ACHN (cell line): ENCODE measurements around the gene KRT80.

Source experiments
- DNase-seq: peaks from one replicate; pipeline ENCODE4 v3.0.0-alpha.2; 2015
- in situ Hi-C: cut with HindIII; loops from 2 replicates; pipeline ENCODE4 v1.10.0; 2017; ENCODE audit warnings: low sequenced_read_pairs, low pct_ligation_motif_present, low pct_unique_long_range_greater_than_20kb

Gene KRT80

GRCh38 chr12:52186118-52186840 is 5.5 kb downstream of the KRT80 start:
- DNase-seq = peak; percentile 86
- in situ Hi-C loops = no loop called here

DNA sequence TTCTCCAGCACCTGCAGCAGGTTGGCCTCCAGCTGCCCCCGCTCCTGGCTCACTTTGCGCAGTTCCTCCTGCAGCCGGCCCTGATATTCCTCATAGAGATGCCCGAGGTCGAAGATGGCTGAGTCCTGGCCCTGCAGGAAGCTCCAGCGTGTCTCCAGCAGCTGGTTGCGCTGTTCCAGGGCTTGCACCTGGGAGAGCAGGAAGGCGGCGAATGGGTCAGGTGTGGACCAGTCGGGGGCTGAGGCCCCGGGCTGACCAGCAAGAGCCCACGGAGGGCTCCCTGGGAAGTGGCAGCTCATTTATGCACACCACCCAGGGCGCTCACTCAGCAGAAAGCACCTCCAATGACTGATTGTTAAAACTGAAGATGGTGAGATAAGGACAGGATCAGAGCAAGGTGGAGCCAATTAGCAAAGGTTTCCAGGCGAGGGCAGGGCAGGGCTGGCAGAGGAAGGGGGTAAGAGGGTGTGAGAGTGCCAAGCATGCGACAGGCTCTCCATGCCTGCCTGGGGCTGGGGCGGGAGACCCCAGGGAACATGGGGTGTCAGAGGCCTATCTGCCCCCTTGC is 6.3 kb downstream of the KRT80 start:
- no peak for DNase-seq
- in situ Hi-C loops = no loop called here

DNA sequence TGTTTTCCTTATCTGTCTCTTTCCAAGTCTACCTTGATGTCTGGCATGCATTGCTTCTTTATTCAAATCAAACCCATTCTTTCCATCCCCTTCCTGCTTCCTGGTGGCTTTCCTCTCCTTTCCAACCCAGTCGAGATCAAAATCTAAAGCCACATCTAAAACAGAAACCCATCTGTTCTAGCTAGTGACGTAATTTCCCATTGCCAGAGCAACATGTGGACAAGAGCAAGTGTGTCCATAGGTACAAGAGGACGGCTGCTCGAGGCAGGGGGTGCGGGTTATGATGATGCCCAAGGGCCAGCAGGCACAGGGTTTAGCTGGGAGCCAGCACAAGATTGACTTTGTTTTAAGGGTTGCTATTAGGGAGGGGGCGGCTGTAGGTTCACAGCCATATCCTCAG is 7.0 kb downstream of the KRT80 start:
- DNase-seq = no peak
- in situ Hi-C loops = no loop called here

GRCh38 chr12:52183971-52184370 is 7.8 kb downstream of the KRT80 start:
- no peak for DNase-seq
- in situ Hi-C loops = no loop called here

- DNase-seq = no peak
Measured at GRCh38 chr12:52183544-52183910, 8.3 kb downstream of the KRT80 start.

DNA sequence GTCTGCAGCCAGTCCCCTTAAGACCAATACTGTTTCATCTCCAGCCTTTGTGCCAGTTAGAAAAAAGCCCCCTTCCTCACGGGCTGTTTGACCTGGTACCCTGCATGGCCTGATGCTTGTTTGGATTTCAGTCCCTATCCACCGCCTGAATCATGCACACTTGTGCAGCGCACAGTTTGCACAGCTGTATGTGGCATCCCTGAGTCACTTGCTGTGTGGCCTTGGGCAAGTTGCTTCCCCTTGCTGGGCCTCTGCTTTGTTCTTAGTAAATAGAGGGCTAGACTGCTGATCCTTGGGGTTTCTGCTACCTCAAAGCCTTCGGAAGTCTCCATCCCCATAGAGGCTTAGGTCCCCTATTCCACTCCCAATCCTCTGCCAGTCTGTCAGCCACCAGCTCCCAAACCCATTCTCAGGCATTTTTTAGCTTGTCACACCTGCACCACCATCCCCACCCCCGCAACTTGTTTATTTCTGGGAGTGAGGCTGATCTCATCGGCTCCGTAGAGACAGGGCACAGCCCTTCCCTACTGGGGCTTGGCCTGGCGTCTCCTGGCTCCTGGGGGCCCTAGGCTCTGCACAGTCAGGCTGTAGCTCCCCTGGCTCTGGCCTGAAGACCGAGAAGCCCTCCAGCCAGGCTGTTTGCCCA is 8.8 kb downstream of the KRT80 start:
- in situ Hi-C loops = no loop called here
- DNase-seq = no peak

More at GRCh38 chr12:52183544-52183910, 8.3 kb downstream of the KRT80 start:
- in situ Hi-C loops = no loop called here

GRCh38 chr12:52182384-52182783 is 9.4 kb downstream of the KRT80 start:
- DNase-seq = no peak
- in situ Hi-C loops = no loop called here

- in situ Hi-C loops = no loop called here
- DNase-seq = no peak
Measured at GRCh38 chr12:52181746-52182145, 10.1 kb downstream of the KRT80 start.

- in situ Hi-C loops = no loop called here
- DNase-seq = no peak
Measured at GRCh38 chr12:52180971-52181628, 10.7 kb downstream of the KRT80 start.

- in situ Hi-C loops = no loop called here
- DNase-seq = no peak
Measured at GRCh38 chr12:52179396-52179973, 12.3 kb downstream of the KRT80 start.

GRCh38 chr12:52178984-52179383 is 12.8 kb downstream of the KRT80 start:
- no peak for DNase-seq
- in situ Hi-C loops = no loop called here

- in situ Hi-C loops = no loop called here
- DNase-seq = no peak
Measured at GRCh38 chr12:52178443-52178842, 13.4 kb downstream of the KRT80 start.

- in situ Hi-C loops = no loop called here
- DNase-seq = no peak
Measured at GRCh38 chr12:52175371-52176350, 16.2 kb downstream of the KRT80 start.

DNA sequence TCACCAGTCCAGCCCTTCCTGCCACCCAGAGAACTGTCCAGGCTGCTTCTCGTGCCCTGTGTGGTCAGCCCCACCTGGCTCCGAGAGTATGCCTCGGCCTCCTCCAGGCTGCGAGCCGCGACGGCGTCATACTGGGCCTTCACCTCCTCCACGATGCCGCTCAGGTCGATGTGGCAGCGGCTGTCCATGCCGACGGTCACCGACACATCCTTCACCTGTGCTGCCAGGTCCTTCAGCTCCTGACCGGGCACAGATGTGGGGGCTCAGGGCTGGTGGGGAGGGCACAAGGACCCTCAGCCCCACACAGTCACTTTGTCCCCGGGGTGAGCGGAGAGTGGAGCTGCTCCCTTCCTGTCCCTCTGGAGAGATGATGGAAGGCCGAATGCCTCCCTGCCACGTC is 18.3 kb downstream of the KRT80 start:
- in situ Hi-C loops = no loop called here
- DNase-seq = no peak

- in situ Hi-C loops = no loop called here
- no peak for DNase-seq
Measured at GRCh38 chr12:52172956-52173355, 18.9 kb downstream of the KRT80 start.

GRCh38 chr12:52171950-52172512 is 19.8 kb downstream of the KRT80 start:
- in situ Hi-C loops = no loop called here
- peak; percentile 61 for DNase-seq

GRCh38 chr12:52170827-52171226 is 21.0 kb downstream of the KRT80 start:
- no peak for DNase-seq
- in situ Hi-C loops = no loop called here

GRCh38 chr12:52169886-52170285 is 21.9 kb downstream of the KRT80 start:
- in situ Hi-C loops = no loop called here
- DNase-seq = no peak
